Gastroesophageal sphincter (tissue), 4 donors: ENCODE data around the gene UBE2E2. TPM values are rescaled to one million over a fixed set of nuclear protein-coding genes. Genes with fewer than 3 reads are reported as not detected.

Experiments used
- ATAC-seq: fragments of 150-250 bp; one replicate; pipeline ENCODE4 v1.9.1; 2016; ENCODE audit warnings: mild to moderate bottlenecking, moderate library complexity
- H3K27ac ChIP-seq, 4 donors: fragments of 200-600 bp; sonication (generic) in 3 of 4; 1 replicate in 3 of 4; 2 replicates in 1 of 4; pipeline ENCODE4 v1.5.1; 2016 to 2019
- H3K27me3 ChIP-seq: fragments of 200-600 bp; sonication (generic); one replicate; pipeline ENCODE4 v1.5.1; 2019
- H3K36me3 ChIP-seq, 2 donors: fragments of 200-600 bp; sonication (generic); one replicate each; pipeline ENCODE4 v1.5.1; 2019; ENCODE audit warnings: control low read depth in 1 of 2
- H3K4me1 ChIP-seq, 3 donors: fragments of 200-600 bp; sonication (generic); 1 replicate in 2 of 3; 2 replicates in 1 of 3; pipeline ENCODE4 v1.5.1; 2016 to 2019; ENCODE audit warnings: control low read depth in 2 of 3
- H3K4me3 ChIP-seq, 2 donors: fragments of 200-600 bp; sonication (generic); one replicate each; pipeline ENCODE4 v1.5.1; 2019; ENCODE audit warnings: mild to moderate bottlenecking in 1 of 2, moderate library complexity in 1 of 2
- H3K9me3 ChIP-seq, 3 donors: fragments of 200-600 bp; sonication (generic); one replicate each; pipeline ENCODE4 v1.5.1; 2017 to 2019; ENCODE audit warnings: control low read depth in 2 of 3
- EP300 ChIP-seq: sonication (generic); formaldehyde crosslinking; IDR thresholded peaks from one replicate; pipeline ENCODE4 v1.6.1; 2017; ENCODE audit warnings: antibody characterized with exemption, mild to moderate bottlenecking
- POLR2A ChIP-seq, 2 donors: fragments of 450-650 bp; IDR thresholded peaks; one replicate each; pipeline ENCODE4 v1.6.1; 2017; ENCODE audit warnings: antibody characterized with exemption in 2 of 2, mild to moderate bottlenecking in 2 of 2, moderate library complexity in 1 of 2
- POLR2AphosphoS5 ChIP-seq: sonication (generic); formaldehyde crosslinking; IDR thresholded peaks from one replicate; pipeline ENCODE4 v1.6.1; 2017; ENCODE audit warnings: antibody characterized with exemption
- WGBS, 2 donors: methylation state at CpG; one replicate each; pipeline ENCODE4 v1.1.5; 2018; ENCODE audit warnings: low coverage in 1 of 2; 5-methylcytosine and 5-hydroxymethylcytosine counted together
- total RNA-seq, 4 donors: library from RNA; depleted of rRNA; stranded (reverse); fragments of >200 nt; gene quantifications; one replicate each; pipeline ENCODE4 v1.1.0, GENCODE V29; 2016
- TF ChIP-seq, protein P1 (sequence below), 4 experiments: fragments of 200-600 bp in 2 of 4; fragments of 450-650 bp in 2 of 4; sonication (generic) in 1 of 4; IDR thresholded peaks; one replicate each; pipeline ENCODE4 v1.5.1; 2017 to 2019; ENCODE audit warnings: antibody characterized with exemption in 4 of 4, mild to moderate bottlenecking in 2 of 4, moderate library complexity in 2 of 4

Gene UBE2E2
- total RNA-seq, 4 donors from 2014 or later = 35.8 to 114 (median 70.2) TPM

DNA sequence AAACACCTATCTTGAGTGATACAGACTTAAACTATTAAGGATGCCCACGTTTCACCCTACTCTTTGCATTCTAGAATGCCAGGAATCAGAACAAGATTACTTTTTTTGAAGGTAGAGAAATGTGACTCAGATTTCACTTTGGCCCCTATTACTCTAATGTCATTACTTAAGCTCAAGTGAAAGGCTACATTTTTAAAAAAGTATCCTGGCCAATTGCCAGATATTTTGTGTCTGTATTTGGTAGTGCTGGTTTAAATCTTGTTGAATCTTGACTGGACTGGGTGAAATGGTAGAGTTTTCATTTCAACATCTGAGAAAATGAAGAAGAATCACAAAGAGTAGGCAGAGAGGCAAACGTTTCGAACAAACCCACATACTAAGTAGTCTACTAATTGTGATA lies 384.4 kb downstream of the UBE2E2 start:
- Histone ChIP-seq H3K27ac (no peak overlapping the region), H3K4me1 (no peaks in the 10 kb centered on the region), H3K4me3 (no peak overlapping the region), H3K9me3 (no peaks in the 10 kb centered on the region), H3K36me3 (no peaks in the 10 kb centered on the region), H3K27me3 (no peaks in the 10 kb centered on the region)
- no peak for TF ChIP-seq EP300
- TF ChIP-seq, protein P1, sequence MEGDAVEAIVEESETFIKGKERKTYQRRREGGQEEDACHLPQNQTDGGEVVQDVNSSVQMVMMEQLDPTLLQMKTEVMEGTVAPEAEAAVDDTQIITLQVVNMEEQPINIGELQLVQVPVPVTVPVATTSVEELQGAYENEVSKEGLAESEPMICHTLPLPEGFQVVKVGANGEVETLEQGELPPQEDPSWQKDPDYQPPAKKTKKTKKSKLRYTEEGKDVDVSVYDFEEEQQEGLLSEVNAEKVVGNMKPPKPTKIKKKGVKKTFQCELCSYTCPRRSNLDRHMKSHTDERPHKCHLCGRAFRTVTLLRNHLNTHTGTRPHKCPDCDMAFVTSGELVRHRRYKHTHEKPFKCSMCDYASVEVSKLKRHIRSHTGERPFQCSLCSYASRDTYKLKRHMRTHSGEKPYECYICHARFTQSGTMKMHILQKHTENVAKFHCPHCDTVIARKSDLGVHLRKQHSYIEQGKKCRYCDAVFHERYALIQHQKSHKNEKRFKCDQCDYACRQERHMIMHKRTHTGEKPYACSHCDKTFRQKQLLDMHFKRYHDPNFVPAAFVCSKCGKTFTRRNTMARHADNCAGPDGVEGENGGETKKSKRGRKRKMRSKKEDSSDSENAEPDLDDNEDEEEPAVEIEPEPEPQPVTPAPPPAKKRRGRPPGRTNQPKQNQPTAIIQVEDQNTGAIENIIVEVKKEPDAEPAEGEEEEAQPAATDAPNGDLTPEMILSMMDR (IDR thresholded peaks at IDR 0.05) = no peak
- TF ChIP-seq POLR2A (IDR thresholded peaks at IDR 0.05) = no peak
- WGBS, 2 donors = 83 to 90% methylated on average over 3 of the region's 3 CpGs
- no peak for ATAC-seq

DNA sequence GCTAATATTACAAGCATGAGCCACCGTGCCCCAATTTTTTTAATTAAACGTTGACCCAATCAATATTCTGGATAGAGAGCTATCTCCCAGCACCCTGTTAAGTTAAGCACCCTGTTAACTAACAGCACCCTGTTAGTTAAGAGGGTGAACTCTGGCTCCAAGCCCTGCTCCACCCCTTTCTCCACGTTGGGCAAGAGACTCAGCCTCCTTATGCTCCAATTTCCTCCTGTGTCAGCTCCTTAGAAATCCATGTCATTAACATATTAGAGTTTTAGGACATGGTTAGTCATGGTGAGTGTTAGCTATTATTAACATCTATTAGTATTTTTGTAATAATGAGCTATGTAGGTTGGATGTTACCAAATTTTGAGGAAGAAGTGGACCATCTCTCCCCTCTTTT lies 385.4 kb downstream of the UBE2E2 start:
- Histone ChIP-seq H3K4me3 (no peak overlapping the region), H3K9me3 (no peaks in the 10 kb centered on the region), H3K27ac (no peak overlapping the region), H3K4me1 (no peaks in the 10 kb centered on the region), H3K27me3 (no peaks in the 10 kb centered on the region), H3K36me3 (no peaks in the 10 kb centered on the region)
- no peak for ATAC-seq
- WGBS, 2 donors = 75 to 76% methylated on average over 2 to 3 of the region's 3 CpGs
- TF ChIP-seq POLR2A (IDR thresholded peaks at IDR 0.05) (no peak), POLR2AphosphoS5 (no peak), EP300 (no peak)
- TF ChIP-seq, protein P1 (IDR thresholded peaks at IDR 0.05) = no peak

DNA sequence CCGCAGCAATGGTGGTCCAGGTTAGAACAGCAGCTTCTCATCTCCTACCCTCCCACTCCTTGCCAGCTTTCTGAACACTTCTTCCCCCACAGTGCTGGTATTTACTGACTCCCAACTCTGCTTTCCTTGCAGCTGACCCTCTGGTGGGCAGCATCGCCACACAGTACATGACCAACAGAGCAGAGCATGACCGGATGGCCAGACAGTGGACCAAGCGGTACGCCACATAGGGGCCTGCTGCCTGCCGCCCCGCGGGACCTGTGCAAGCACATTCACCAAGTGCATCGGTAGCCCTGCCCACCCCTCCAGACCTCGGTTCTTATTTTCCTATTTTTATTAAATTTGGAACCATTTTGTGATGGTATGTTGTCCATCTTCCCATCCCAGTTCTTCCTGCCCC lies 386.5 kb downstream of the UBE2E2 start:
- no peaks in the 10 kb centered on the region for H3K36me3 ChIP-seq
- no peak overlapping the region for H3K27ac ChIP-seq
- WGBS, 2 donors = 84 to 97% methylated on average over 10 of the region's 10 CpGs
- H3K27me3 ChIP-seq = no peaks in the 10 kb centered on the region
- H3K4me3 ChIP-seq = no peak overlapping the region
- no peak for TF ChIP-seq POLR2A (IDR thresholded peaks at IDR 0.05)
- TF ChIP-seq EP300 = no peak
- TF ChIP-seq, protein P1 (IDR thresholded peaks at IDR 0.05) = no peak
- TF ChIP-seq POLR2AphosphoS5 = no peak
- no peaks in the 10 kb centered on the region for H3K9me3 ChIP-seq
- ATAC-seq = no peak
- no peaks in the 10 kb centered on the region for H3K4me1 ChIP-seq

DNA sequence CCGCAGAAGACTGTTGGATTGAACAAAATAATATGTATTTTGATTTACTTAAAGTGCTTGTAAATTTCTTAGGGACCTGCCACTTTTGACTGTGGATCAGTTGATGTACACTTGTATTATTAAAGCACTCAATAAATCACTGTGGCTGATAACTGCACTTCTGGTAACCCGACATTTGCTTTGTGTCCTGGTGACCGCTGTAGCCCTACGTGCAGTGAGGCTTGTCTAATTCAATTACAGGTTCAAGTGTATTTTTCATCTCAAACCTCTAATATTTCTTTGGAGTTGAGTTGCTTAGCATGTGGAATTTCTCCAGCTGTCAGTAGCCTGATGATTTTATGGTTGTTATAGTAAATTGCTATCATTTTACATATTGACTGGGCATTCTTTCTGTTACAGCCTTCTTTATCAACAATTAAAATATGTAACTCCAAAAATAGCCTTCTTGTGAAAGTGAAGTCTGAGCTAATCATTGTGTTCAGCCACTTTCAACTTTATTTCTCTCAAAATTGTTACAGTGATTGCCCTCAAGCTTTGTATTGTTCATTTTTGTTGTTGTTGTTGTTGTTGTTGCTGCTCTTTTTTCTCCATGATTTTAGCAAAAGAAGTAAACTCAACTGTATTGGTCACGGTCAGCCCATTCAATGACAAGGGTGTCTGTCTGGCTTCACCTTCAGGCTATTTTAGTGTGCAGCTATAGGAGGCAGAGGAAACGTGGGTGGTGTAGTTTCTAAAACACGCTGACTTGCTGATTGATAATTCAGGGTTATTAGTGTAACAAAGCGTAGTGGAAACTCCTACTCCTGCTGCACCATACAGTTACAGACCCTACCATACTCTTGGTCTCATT lies 387.5 kb downstream of the UBE2E2 start:
- Histone ChIP-seq H3K4me1 (no peaks in the 10 kb centered on the region), H3K36me3 (no peaks in the 10 kb centered on the region), H3K27ac (no peak overlapping the region), H3K27me3 (no peaks in the 10 kb centered on the region), H3K4me3 (no peak overlapping the region), H3K9me3 (no peaks in the 10 kb centered on the region)
- TF ChIP-seq, protein P1 (IDR thresholded peaks at IDR 0.05) = no peak
- TF ChIP-seq POLR2AphosphoS5 (no peak), POLR2A (IDR thresholded peaks at IDR 0.05) (no peak), EP300 (no peak)
- 77% methylated on average over 5 to 8 of the region's 8 CpGs for WGBS, 2 donors
- no peak for ATAC-seq

DNA sequence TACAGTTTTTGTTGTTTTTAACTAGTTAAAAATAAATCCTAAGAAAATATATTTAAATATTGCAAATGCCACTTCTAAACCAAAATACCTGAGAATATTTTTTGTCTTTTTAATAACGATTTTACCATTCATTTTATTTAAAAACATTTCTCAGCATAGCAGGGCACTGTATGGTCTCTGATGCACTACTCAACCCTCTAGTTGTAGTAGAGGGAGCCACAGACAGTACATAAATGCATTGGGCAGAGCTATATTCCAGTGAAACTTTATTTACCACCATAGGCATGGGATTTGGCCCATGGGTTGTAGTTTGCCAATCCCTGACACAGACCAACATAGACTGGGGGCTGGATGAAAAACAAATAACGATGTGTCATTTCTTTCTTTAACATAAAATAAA lies 388.2 kb downstream of the UBE2E2 start:
- no peaks in the 10 kb centered on the region for H3K9me3 ChIP-seq
- WGBS, 2 donors = 88 to 100% methylated on average over 2 of the region's 2 CpGs
- no peaks in the 10 kb centered on the region for H3K4me1 ChIP-seq
- peaks cover 0 to 4% of the 10 kb centered on the region in 2 donors for H3K36me3 ChIP-seq
- H3K27ac ChIP-seq = no peak overlapping the region
- no peak overlapping the region for H3K4me3 ChIP-seq
- TF ChIP-seq POLR2A (IDR thresholded peaks at IDR 0.05) = no peak
- TF ChIP-seq POLR2AphosphoS5 = no peak
- no peak for TF ChIP-seq EP300
- TF ChIP-seq, protein P1 (IDR thresholded peaks at IDR 0.05) = no peak
- no peak for ATAC-seq
- H3K27me3 ChIP-seq = no peaks in the 10 kb centered on the region
